OCI-LY3 (cell line): Measurements from ENCODE around the gene MAD1L1.
"Not testable (repeated sequence)": the region's sequence is repeated elsewhere in the genome, so short reads cannot be mapped to it uniquely, and the experiment has no call there.

Experiments
- H2AFZ ChIP-seq: fragments of 200-600, 300-600 bp; shearing (Covaris generic); 2 replicates; pipeline ENCODE4 v1.6.0; 2014; ENCODE audit warnings: antibody characterized with exemption, low read depth, low read length
- H3K27ac ChIP-seq: fragments of 200-600, 300-600 bp; sonication (generic); 2 replicates; pipeline ENCODE4 v1.5.1; 2014; ENCODE audit warnings: mild to moderate bottlenecking, low read length, moderate library complexity, mixed read lengths
- H3K27me3 ChIP-seq: fragments of 200-600, 300-600 bp; sonication (generic); 2 replicates; pipeline ENCODE4 v1.6.1; 2014; ENCODE audit warnings: low read depth, low read length, mixed read lengths
- H3K36me3 ChIP-seq: fragments of 200-600, 300-600 bp; sonication (generic); replicated peaks from 2 replicates; pipeline ENCODE3; 2014; ENCODE audit warnings: low read depth, low read length, mixed read lengths
- H3K4me1 ChIP-seq: fragments of 300-600, 200-600 bp; sonication (generic); 2 replicates; pipeline ENCODE4 v1.6.1; 2014; ENCODE audit warnings: low read length, mixed read lengths
- H3K4me2 ChIP-seq: fragments of 200-600, 300-600 bp; sonication (generic); 2 replicates; pipeline ENCODE4 v1.6.1; 2014; ENCODE audit warnings: low read length, mixed read lengths
- H3K4me3 ChIP-seq: fragments of 300-600, 200-600 bp; sonication (generic); 2 replicates; pipeline ENCODE4 v1.5.1; 2014; ENCODE audit warnings: antibody characterized with exemption, mild to moderate bottlenecking, low read length, moderate library complexity
- H3K79me2 ChIP-seq: fragments of 300-600, 200-600 bp; shearing (Covaris generic); 2 replicates; pipeline ENCODE4 v1.6.1; 2014; ENCODE audit warnings: mild to moderate bottlenecking, low read length, mixed read lengths
- H3K9ac ChIP-seq: fragments of 300-600, 200-600 bp; shearing (Covaris generic); 2 replicates; pipeline ENCODE4 v1.6.0; 2014; ENCODE audit warnings: mild to moderate bottlenecking, low read length, moderate library complexity
- H3K9me3 ChIP-seq: fragments of 200-600, 300-600 bp; shearing (Covaris generic); 2 replicates; pipeline ENCODE4 v1.6.1; 2014; ENCODE audit warnings: low read length, mixed read lengths; ENCODE audit not compliant: insufficient read depth
- H4K20me1 ChIP-seq: fragments of 200-600, 300-600 bp; sonication (generic); 2 replicates; pipeline ENCODE4 v1.6.1; 2016; ENCODE audit warnings: low read length, mixed read lengths; ENCODE audit not compliant: insufficient read depth
- CTCF ChIP-seq: fragments of 200-600, 300-600 bp; sonication (generic); IDR thresholded peaks from 2 replicates; pipeline ENCODE4 v1.5.1; 2014; ENCODE audit warnings: antibody characterized with exemption, low read length, low read depth
- EZH2phosphoT487 ChIP-seq: fragments of 200-600 bp; shearing (Covaris generic); IDR thresholded peaks from 2 replicates; pipeline ENCODE4 v1.6.1; 2018; ENCODE audit warnings: antibody characterized with exemption, mixed run types, low read depth

MAD1L1 gene

DNA sequence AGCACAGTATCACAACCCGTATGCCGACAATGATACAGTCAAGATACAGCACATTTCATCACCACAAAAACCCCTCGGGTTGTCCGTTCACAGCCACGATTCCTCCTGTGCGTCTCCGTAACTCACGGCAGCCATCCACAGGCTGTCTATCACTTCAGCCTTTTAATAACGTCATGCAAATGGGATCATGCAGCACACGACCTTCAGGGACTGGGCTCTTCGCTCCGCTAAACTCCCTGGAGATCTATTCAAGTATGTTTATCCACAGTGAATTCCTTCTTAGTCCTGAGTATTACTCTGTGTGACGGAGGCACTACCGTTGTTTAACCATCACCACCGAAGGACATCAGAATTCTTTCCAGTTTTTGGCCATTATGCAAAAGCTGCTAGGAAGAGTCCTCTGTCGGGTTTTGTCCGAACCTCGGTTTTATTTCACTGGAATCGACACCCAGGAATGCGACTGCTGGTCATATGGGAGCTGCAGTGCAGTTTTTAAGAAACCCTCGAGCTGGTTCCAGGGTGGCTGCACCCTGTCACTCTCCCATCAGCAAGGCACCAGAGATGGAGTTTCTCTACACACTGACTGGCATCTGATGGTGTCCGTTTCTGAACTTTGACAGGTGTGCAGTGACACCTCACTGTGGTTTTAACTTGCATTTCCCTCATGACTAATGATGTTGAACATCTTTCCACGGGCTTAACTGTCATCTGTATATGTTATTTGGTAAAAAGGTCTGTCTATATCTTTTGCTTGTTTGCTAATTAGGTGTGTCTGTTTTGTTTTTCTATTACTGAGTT, 193.6 kb downstream of the MAD1L1 start:
- H2AFZ ChIP-seq = no peak overlapping the region
- no peaks in the 10 kb centered on the region for H4K20me1 ChIP-seq
- no peak for TF ChIP-seq EZH2phosphoT487
- no peak for TF ChIP-seq CTCF
- H3K27ac ChIP-seq = no peak overlapping the region
- no peaks in the 10 kb centered on the region for H3K27me3 ChIP-seq
- H3K9ac ChIP-seq = no peak overlapping the region
- H3K4me2 ChIP-seq = no peak overlapping the region
- H3K79me2 ChIP-seq = no peaks in the 10 kb centered on the region
- no peaks in the 10 kb centered on the region; the same call in 1 of the 2 replicates for H3K4me1 ChIP-seq
- no peak overlapping the region for H3K4me3 ChIP-seq
- H3K9me3 ChIP-seq = no peaks in the 10 kb centered on the region; the same call in 1 of the 2 replicates
- H3K36me3 ChIP-seq = no peaks in the 10 kb centered on the region

GRCh38 chr7:2037808-2038522, 194.8 kb downstream of the MAD1L1 start:
- no peak overlapping the region for H3K9ac ChIP-seq
- no peaks in the 10 kb centered on the region; the same call in 1 of the 2 replicates for H3K4me1 ChIP-seq
- no peak overlapping the region for H3K4me3 ChIP-seq
- H3K36me3 ChIP-seq = no peaks in the 10 kb centered on the region
- H3K4me2 ChIP-seq = no peak overlapping the region
- no peaks in the 10 kb centered on the region for H3K79me2 ChIP-seq
- TF ChIP-seq EZH2phosphoT487 (no peak), CTCF (no peak)
- H3K27ac ChIP-seq = no peak overlapping the region
- H3K27me3 ChIP-seq = no peaks in the 10 kb centered on the region
- H3K9me3 ChIP-seq = no peaks in the 10 kb centered on the region; the same call in 1 of the 2 replicates
- no peak overlapping the region for H2AFZ ChIP-seq
- H4K20me1 ChIP-seq = no peaks in the 10 kb centered on the region

DNA sequence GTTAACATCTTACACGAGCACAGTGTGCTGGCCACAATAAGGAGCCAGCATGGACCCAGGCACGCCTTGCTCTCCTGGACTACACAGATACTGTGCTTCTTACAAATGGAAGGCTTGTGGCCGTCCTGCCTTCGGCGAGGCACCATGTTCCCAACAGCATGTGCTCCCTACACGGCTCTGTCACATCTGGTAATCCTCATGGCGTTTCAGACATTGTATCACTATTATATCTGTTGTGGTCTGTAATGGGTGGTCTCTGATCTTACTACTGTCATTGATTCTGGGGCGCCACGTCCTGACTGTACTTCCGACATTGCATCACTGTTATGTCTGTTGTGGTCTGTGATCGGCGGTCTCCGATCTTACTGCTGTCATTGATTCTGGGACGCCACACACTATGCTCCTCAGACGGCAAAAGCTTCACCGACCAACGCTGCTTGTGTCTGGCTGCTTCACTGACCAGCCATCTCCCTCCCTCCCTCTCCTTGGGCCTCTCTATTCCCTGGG, 195.4 kb downstream of the MAD1L1 start:
- Histone ChIP-seq H3K27ac (no peak overlapping the region), H4K20me1 (no peaks in the 10 kb centered on the region), H3K9ac (no peak overlapping the region), H3K4me3 (no peak overlapping the region), H3K36me3 (no peaks in the 10 kb centered on the region), H3K27me3 (no peaks in the 10 kb centered on the region), H3K4me2 (no peak overlapping the region), H3K79me2 (no peaks in the 10 kb centered on the region), H2AFZ (no peak overlapping the region), H3K9me3 (no peaks in the 10 kb centered on the region; the same call in 1 of the 2 replicates), H3K4me1 (no peaks in the 10 kb centered on the region; the same call in 1 of the 2 replicates)
- TF ChIP-seq CTCF = no peak
- no peak for TF ChIP-seq EZH2phosphoT487

DNA sequence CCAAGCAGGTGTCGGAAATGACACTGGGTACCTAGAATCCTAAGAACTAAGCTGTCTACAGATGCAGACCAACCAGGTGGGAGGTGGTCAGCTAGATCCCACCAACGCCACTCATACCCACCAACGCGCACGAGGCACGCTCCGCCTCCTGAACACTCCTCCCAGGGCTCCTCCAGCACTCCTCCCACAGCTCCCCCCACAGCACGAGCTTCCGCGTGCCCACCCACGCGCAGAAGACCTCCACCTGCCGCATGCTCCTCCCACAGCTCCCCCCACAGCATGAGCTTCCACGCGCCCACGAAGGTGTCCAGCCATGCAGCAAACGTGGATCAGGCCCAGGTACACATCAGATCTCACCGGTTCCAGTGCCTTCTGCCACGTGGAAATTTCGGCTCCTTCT, 196.0 kb downstream of the MAD1L1 start:
- H3K4me3 ChIP-seq = no peak overlapping the region
- H3K36me3 ChIP-seq = no peaks in the 10 kb centered on the region
- H3K79me2 ChIP-seq = no peaks in the 10 kb centered on the region
- TF ChIP-seq EZH2phosphoT487 (no peak), CTCF (no peak)
- H3K9me3 ChIP-seq = no peaks in the 10 kb centered on the region; the same call in 1 of the 2 replicates
- H3K9ac ChIP-seq = no peak overlapping the region
- H3K27me3 ChIP-seq = no peaks in the 10 kb centered on the region
- no peaks in the 10 kb centered on the region for H4K20me1 ChIP-seq
- no peak overlapping the region for H3K4me2 ChIP-seq
- H3K4me1 ChIP-seq = no peaks in the 10 kb centered on the region; the same call in 1 of the 2 replicates
- H2AFZ ChIP-seq = no peak overlapping the region
- no peak overlapping the region for H3K27ac ChIP-seq

GRCh38 chr7:2036201-2036600, 196.5 kb downstream of the MAD1L1 start:
- not testable (repeated sequence) for H3K79me2 ChIP-seq, H3K9me3 ChIP-seq, H3K9ac ChIP-seq, H2AFZ ChIP-seq, H3K27me3 ChIP-seq, H3K4me1 ChIP-seq, H3K27ac ChIP-seq, H4K20me1 ChIP-seq, H3K4me3 ChIP-seq, H3K36me3 ChIP-seq, H3K4me2 ChIP-seq
